Keratinocyte (primary cell): Measurements from ENCODE around the gene SNX21. TPM values are rescaled to one million over a fixed set of nuclear protein-coding genes. Genes with fewer than 3 reads are reported as not detected.

Source experiments
- DNase-seq: peaks from one replicate; pipeline ENCODE4 v3.0.0-alpha.2; 2011; ENCODE audit warnings: low read depth, missing footprints, low spot score
- FAIRE-seq: peaks from 2 replicates; lab custom pipeline; 2011; peaks lifted over from hg19 to GRCh38; lab: Jason Lieb, UNC
- H2AFZ ChIP-seq: 2 replicates; pipeline ENCODE4 v1.6.0; 2012; ENCODE audit warnings: low read length, control low read depth, inconsistent platforms; ENCODE audit not compliant: control insufficient read depth
- H3K27ac ChIP-seq: 2 replicates; pipeline ENCODE4 v1.5.1; 2011; ENCODE audit warnings: low read length; ENCODE audit not compliant: control insufficient read depth, insufficient read depth
- H3K27me3 ChIP-seq: 3 replicates; pipeline ENCODE4 v1.6.0; 2011; ENCODE audit warnings: low read length; ENCODE audit not compliant: control insufficient read depth, insufficient read depth; ENCODE audit errors: extremely low read depth
- H3K36me3 ChIP-seq, 2 experiments: 2 replicates in 1 of 2; 3 replicates in 1 of 2; pipeline ENCODE4 v1.5.1; 2011; ENCODE audit warnings: low read length in 2 of 2, mild to moderate bottlenecking in 1 of 2; ENCODE audit not compliant: control insufficient read depth in 2 of 2, insufficient read depth in 2 of 2; ENCODE audit errors: extremely low read depth in 1 of 2
- H3K4me1 ChIP-seq: 3 replicates; pipeline ENCODE4 v1.5.1; 2011; ENCODE audit warnings: low read length; ENCODE audit not compliant: control insufficient read depth, insufficient read depth; ENCODE audit errors: extremely low read depth
- H3K4me2 ChIP-seq: 3 replicates; pipeline ENCODE4 v1.6.0; 2011; ENCODE audit warnings: low read depth, low read length; ENCODE audit not compliant: control insufficient read depth, insufficient read depth; ENCODE audit errors: extremely low read depth
- H3K4me3 ChIP-seq, 3 experiments: fragments of 200-600 bp in 1 of 3; sonication (generic) in 1 of 3; 2 replicates in 2 of 3; 3 replicates in 1 of 3; pipeline ENCODE4 v1.5.1; 2011 to 2016; ENCODE audit warnings: low read length in 3 of 3, mild to moderate bottlenecking in 3 of 3, control low read depth in 2 of 3, inconsistent platforms in 1 of 3, low read depth in 1 of 3, mixed read lengths in 1 of 3, mixed run types in 1 of 3, moderate library complexity in 1 of 3; ENCODE audit not compliant: control insufficient read depth in 2 of 3, insufficient read depth in 2 of 3; ENCODE audit errors: extremely low read depth in 1 of 3
- H3K79me2 ChIP-seq: 2 replicates; pipeline ENCODE4 v1.6.0; 2012; ENCODE audit warnings: low read length; ENCODE audit not compliant: control insufficient read depth, insufficient read depth
- H3K9ac ChIP-seq: 3 replicates; pipeline ENCODE4 v1.6.0; 2011; ENCODE audit warnings: low read length; ENCODE audit not compliant: control insufficient read depth, insufficient read depth; ENCODE audit errors: extremely low read depth
- H3K9me1 ChIP-seq: 3 replicates; pipeline ENCODE4 v1.6.0; 2011; ENCODE audit warnings: low read length; ENCODE audit not compliant: control insufficient read depth, insufficient read depth; ENCODE audit errors: extremely low read depth
- H3K9me3 ChIP-seq: 2 replicates; pipeline ENCODE4 v1.5.1; 2012; ENCODE audit warnings: low read depth, low read length; ENCODE audit not compliant: control insufficient read depth
- H4K20me1 ChIP-seq: 3 replicates; pipeline ENCODE4 v1.6.0; 2011; ENCODE audit warnings: low read length; ENCODE audit not compliant: control insufficient read depth, insufficient read depth; ENCODE audit errors: extremely low read depth
- CTCF ChIP-seq, 3 experiments: IDR thresholded peaks in 1 of 3; conservative IDR thresholded peaks in 1 of 3; optimal IDR thresholded peaks in 1 of 3; 2 replicates in 2 of 3; 3 replicates in 1 of 3; pipeline versions ENCODE3 to v1.5.1; 2011; ENCODE audit warnings: low read length in 3 of 3, mild to moderate bottlenecking in 3 of 3, moderate library complexity in 2 of 3, control low read depth in 1 of 3, inconsistent platforms in 1 of 3; ENCODE audit not compliant: insufficient read depth in 2 of 3; ENCODE audit errors: extremely low read depth in 1 of 3
- EZH2 ChIP-seq: IDR thresholded peaks from one replicate; pipeline ENCODE4 v1.6.1; 2012; ENCODE audit warnings: inconsistent platforms, mild to moderate bottlenecking, low read length, moderate library complexity
- dilution Hi-C: fragments of 300-500 bp; cut with MboI; formaldehyde crosslinking; loops from one replicate; pipeline ENCODE4 v1.7.0; 2020; ENCODE audit warnings: low sequenced_read_pairs; ENCODE audit not compliant: extremely low pct_ligation_motif_present
- polyA plus RNA-seq, 5 experiments: library from polyadenylated mRNA; depleted of rRNA in 3 of 5; stranded (reverse) in 3 of 5; stranded (forward) in 1 of 5; unstranded in 1 of 5; fragments of >200 nt; gene quantifications; 1 replicate in 1 of 5; 2 replicates in 3 of 5; 3 replicates in 1 of 5; pipeline versions ENCODE4 v1.2.1 to v1.2.3, GENCODE V29; 2011 to 2012; ENCODE audit warnings: missing spikeins in 2 of 5, low read depth in 1 of 5, low replicate concordance in 1 of 5

SNX21 gene
- polyA plus RNA-seq, 1 donor (not counting 4 experiments of a cell fraction or from before 2014, with no cell fraction given), result 5.2 TPM

- Histone ChIP-seq H3K4me3 (no peak overlapping the region), H3K4me1 (peaks cover under 1% of the 10 kb centered on the region), H3K9ac (no peak overlapping the region), H3K27ac (no peak overlapping the region), H2AFZ (no peak overlapping the region), H3K9me1 (no peaks in the 10 kb centered on the region), H3K27me3 (no peaks in the 10 kb centered on the region), H3K9me3 (no peaks in the 10 kb centered on the region), H3K79me2 (peaks cover 6% of the 10 kb centered on the region), H3K4me2 (no peak overlapping the region), H4K20me1 (no peaks in the 10 kb centered on the region), H3K36me3 (peaks cover 4 to 5% of the 10 kb centered on the region in 2 experiments)
- dilution Hi-C loops, result no loop called here
- FAIRE-seq (no peak), DNase-seq (no peak)
- TF ChIP-seq EZH2 (no peak), CTCF (optimal IDR thresholded peaks at IDR 0.05 in 1 of 3, IDR thresholded peaks at IDR 0.05 in 1 of 3, conservative IDR thresholded peaks at IDR 0.05 in 1 of 3; ENCODE audit: extremely low read depth in 1 of 3, insufficient read depth in 2 of 3, low read length in 3 of 3) (no peak)
These were observed 17.3 kb downstream of the SNX21 start for GRCh38 chr20:45850926-45851325.

GRCh38 chr20:45851501-45851900, 17.9 kb downstream of the SNX21 start:
- Histone ChIP-seq H3K4me3 (no peak overlapping the region), H4K20me1 (no peaks in the 10 kb centered on the region), H3K9ac (no peak overlapping the region), H3K79me2 (peaks cover 12% of the 10 kb centered on the region), H2AFZ (no peak overlapping the region), H3K27me3 (no peaks in the 10 kb centered on the region), H3K27ac (no peak overlapping the region), H3K9me1 (no peaks in the 10 kb centered on the region), H3K36me3 (peaks cover 2 to 4% of the 10 kb centered on the region in 2 experiments), H3K4me2 (no peak overlapping the region), H3K4me1 (peaks cover 6% of the 10 kb centered on the region), H3K9me3 (no peaks in the 10 kb centered on the region)
- dilution Hi-C loops, result no loop called here
- DNase-seq (no peak), FAIRE-seq (no peak)
- TF ChIP-seq CTCF (optimal IDR thresholded peaks at IDR 0.05 in 1 of 3, IDR thresholded peaks at IDR 0.05 in 1 of 3, conservative IDR thresholded peaks at IDR 0.05 in 1 of 3; ENCODE audit: extremely low read depth in 1 of 3, insufficient read depth in 2 of 3, low read length in 3 of 3), result no peak
- TF ChIP-seq EZH2, result no peak
